ENCODE results near the gene DENND1A.

DENND1A gene

GRCh38 chr9:123678038-123678877 is 251.7 kb downstream of the DENND1A start:
- no peak for DNase-seq

GRCh38 chr9:123676869-123677268 is 253.1 kb downstream of the DENND1A start:
- no peak for DNase-seq

DNA sequence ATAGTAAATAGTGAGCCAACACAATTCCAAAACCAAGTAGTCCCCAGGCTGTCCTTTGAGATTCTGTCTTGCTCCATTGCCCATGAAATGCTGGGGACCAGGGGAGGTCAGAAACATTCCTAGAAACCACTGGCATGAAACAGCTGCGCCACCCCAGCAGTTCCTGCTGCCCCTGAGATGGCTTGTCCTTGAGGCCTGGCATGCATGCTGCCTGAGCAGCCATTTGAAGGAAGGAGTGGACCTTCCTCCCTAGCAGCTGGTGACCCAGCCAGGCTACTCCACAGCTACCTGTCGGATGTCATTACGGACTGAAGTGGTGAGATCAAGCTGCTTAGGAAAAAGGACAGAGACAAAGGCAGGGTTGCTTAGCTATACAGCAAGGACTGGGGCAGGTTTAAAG is 260.6 kb downstream of the DENND1A start:
- DNase-seq, result no peak

DNA sequence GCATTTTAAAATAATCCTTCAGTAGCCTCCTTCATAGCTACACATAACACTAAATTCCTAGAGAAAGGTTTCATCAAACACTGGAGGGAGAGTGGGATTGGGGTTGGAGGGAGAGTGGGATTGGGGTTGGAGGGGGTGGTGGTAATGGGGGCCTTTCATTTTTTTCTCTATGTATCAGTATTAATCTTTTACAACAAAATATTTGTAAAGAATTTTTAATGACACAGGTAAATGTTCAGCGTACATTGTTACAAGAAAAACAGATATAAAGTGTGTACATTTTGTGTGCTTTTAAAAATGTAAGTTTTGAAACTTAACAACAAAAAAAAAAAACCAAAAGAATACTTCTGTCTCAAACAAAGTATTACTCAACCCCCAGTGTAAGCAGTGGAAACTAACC is 266.4 kb downstream of the DENND1A start:
- DNase-seq, result no peak

DNA sequence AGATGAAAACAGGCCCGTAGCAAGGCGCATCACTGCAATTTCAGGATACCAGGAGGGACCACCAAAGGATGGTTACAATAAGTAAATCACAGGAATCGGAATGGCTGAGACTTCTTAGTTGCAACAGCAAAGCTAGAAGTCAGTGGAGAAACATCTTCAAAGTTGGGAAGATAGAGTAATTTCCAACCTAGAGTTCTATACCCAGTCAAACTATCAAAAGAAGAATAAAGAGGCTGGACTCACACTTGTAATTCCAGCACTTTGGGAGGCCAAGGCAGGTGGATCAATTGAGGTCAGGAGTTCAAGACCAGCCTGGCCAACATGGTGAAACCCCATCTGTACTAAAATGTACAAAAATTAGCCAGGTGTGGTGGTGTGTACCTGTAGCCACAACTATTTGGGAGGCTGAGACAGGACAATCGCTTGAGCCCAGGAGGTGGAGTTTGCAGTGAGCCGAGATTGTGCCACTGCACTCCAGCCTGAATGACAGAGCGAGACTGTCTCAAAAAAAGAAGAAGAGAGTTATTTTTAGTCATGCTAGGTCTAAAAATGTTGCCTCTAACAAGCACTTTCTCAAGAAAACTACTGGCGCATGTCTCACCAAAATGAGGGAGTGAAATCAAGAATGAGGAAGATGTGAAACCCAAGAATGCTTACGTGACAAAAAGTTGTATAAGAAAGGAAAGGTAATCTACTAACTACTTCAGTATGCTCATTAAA is 267.7 kb downstream of the DENND1A start:
- no peak for DNase-seq

GRCh38 chr9:123660691-123661466 is 269.0 kb downstream of the DENND1A start:
- no peak for DNase-seq

GRCh38 chr9:123659358-123659757 is 270.6 kb downstream of the DENND1A start:
- no peak for DNase-seq

DNA sequence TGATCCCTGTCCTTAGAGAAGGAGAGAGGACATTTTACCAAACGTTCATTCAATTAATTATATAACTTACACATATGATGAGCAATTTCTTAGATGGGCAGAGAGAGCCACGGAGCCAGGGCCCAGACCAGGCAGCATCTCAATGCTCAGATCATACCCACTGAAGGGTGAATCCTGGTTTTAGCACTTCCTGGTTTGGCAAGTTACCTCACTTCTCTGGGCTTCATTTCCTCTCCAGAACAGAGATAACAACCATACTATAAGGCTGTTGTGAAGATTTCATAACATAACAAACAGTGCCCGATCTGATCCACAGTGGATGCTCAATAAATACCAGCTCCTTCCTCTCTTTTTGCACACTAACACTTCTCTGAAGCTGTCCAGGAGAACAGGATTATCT is 271.1 kb downstream of the DENND1A start:
- peak in 1 of 2 experiments; percentile 21 for DNase-seq

DNA sequence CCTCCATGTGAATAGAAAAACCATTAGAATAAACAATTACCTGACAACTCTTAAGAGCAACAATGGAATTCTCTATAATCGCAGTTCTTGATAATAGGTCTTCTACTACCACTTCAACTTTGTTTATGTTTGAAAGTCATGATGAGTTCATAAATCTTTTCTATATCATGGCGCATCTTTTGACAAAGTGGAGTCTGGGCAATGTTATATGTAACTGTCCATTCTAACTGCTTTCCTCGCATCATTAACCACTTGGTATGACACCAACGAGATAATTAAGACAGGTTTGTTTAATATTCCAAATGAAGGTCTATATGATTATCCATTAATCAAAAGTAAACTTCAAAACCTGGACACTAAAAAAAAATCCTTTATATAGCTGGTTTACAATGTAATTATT is 272.0 kb downstream of the DENND1A start:
- DNase-seq, result no peak

DNA sequence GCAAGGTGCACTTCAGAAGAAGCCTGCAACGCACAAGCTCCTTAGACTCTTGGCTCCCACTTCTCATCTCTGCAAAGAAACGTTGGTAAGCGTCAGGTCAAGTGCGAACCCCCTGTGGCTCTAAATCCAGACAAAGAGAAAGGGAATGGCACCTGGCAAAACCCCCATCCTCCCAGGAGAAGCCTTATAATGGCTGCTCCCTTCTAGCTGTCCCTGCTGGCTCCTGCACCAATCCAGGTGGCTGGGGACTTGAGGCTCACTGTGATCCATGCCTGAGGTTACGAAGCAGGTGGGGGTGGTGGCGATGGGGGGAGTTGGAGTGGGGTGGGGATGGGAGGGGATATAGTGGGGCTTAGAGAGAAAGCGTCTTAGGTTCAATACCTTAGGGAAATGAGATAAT is 272.8 kb downstream of the DENND1A start:
- no peak for DNase-seq

DNA sequence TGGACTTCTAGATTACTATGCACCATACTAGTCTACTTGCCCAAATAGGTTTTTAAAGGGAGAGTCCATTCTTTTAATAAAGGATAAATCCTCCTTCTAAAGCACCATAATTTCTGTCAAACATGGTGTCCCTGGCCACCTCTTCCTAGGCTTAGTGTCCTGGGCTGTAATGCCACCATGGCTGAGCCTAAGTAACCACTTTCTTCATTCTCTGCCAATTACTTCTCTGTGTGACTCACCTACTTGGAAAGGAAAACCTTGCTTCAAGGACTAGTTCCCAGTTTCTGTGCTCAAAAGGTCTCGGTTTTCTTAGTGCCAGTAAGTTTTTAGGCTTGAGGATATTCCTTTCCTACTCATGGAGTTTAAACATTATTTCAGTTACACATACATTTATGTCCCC is 273.4 kb downstream of the DENND1A start:
- no peak for DNase-seq

GRCh38 chr9:123655681-123656423 is 274.1 kb downstream of the DENND1A start:
- DNase-seq, result no peak

- no peak for DNase-seq
These were observed 274.8 kb downstream of the DENND1A start for GRCh38 chr9:123654994-123655637.

GRCh38 chr9:123654218-123654993 is 275.5 kb downstream of the DENND1A start:
- no peak for DNase-seq

- no peak for DNase-seq
These were observed 277.5 kb downstream of the DENND1A start for GRCh38 chr9:123652416-123652815.

DNA sequence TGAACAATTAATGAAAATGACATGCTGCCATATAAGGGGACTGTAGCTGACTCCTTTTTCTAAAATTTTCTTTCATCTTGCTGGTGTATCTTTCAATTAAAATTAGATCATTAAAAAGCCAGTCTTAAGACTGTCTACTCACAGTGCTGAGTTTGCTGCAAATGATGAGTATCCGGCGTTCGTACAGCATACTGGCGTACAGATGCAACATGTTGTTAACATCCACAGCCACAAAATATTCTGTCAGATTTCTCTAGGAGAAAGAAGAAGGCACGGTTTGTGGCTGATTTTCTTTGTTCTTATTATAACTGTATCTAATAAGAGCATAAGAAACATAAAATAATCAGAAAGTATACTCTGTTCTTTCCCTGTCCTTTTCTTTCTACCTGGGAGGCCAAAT is 278.1 kb downstream of the DENND1A start:
- no peak for DNase-seq

DNA sequence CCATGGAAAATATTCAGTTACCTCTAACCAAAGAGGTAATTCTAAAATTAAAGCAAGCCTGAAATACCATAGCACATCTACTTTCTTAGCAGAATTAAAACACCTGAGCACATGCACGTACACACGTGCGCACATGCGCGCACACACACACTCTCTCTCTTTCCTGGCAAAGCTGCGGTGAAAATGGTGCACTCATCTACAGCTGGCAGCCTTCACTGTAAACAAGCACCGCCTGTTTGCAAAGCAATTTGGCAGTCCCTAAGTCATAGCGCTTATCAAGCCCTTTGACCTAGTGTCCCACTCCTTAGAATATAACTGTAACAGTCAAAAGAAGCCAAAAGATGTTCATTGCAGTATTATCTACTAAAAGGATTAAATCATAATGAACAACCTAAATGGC is 278.7 kb downstream of the DENND1A start:
- no peak for DNase-seq

GRCh38 chr9:123649909-123650308 is 280.0 kb downstream of the DENND1A start:
- DNase-seq, result no peak

DNA sequence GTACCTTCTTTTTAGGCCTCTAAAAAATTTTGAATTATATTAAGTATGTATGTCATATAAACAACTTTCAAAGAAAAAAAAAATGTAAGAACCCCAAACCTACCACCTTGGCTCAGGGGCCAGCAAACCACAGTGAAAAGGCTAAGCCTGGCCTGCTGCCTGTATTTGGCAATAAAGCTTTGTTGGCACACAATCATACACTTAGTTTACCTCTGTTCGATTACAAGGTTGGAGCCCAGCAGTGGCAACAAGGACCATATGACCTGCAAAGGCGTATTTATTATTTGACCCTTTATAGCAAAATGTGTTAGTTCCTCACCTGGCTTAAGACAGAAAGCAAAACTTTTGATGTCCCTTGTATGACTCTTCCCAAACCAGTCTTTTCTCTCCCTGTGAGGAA is 282.8 kb downstream of the DENND1A start:
- DNase-seq, result no peak

DNA sequence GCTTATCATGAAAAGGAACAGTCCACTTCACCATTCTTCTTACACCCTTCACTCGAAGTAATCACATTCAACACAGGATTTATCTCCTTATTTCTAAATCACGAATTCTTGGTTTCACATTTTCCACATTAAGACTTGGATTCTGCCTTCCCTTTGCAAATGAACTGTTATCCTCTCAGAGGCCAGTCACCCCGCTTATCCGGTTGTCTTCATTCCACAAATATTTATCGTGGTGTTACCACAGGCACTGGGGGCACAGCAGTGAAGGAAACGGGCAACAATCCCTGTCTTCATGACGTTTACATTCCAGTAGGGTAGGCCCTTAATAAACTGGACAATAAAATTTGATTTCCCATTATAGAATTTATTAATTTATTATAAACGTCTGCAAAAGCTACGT is 284.2 kb downstream of the DENND1A start:
- DNase-seq, result no peak

DNA sequence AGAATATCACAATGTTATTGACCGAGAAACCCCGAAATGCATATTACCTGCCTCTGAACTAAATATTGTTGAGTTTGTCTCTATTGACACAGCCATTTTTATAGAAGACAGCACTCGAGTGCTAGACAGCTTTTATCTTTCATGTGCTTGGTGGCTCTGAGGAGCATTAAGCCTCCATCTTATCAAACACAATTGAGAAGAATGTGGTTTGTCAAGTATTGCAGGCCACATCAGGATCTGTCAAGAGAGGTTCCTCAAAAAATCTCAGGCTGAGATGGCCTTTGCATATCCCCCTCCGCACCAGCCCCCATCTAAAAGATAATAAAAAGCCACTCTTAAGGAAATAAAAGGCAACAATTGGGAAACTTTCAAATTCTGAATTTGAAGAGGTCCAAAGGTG is 284.8 kb downstream of the DENND1A start:
- DNase-seq, result no peak

GRCh38 chr9:123643518-123643917 is 286.4 kb downstream of the DENND1A start:
- DNase-seq, result no peak

All from Kasumi-1 (cell line).